OCI-LY7 (cell line): ENCODE data around the gene SNAPC4. TPM values are rescaled to one million over a fixed set of nuclear protein-coding genes. Genes with fewer than 3 reads are reported as not detected.

Source experiments
- BruUV-seq: library from RNA; stranded (reverse); fragments of 400-500 nt; replicated peaks from 2 replicates; lab custom pipeline; 2021; lab: Mats Ljungman, UMichigan
- CTCF ChIA-PET: fragments of 300-600 bp; sonication (Branson Sonifier 250); formaldehyde crosslinking; loops from one replicate; lab custom pipeline; 2022; ENCODE audit warnings: antibody characterized with exemption; ENCODE audit not compliant: unreplicated experiment; lab: Charles Lee
- POLR2A ChIA-PET: fragments of 300-600 bp; sonication (Branson Sonifier 250); formaldehyde crosslinking; loops from one replicate; lab custom pipeline; 2022; ENCODE audit warnings: antibody characterized with exemption; lab: Charles Lee
- DNase-seq: peaks from one replicate; pipeline ENCODE4 v3.0.0-alpha.2; 2015; ENCODE audit warnings: low spot score
- H2AFZ ChIP-seq: fragments of 200-600 bp; sonication (generic), shearing (Covaris generic); 2 replicates; pipeline ENCODE4 v1.6.1; 2014; ENCODE audit warnings: mild to moderate bottlenecking, antibody characterized with exemption, low read length, moderate library complexity
- H3K27ac ChIP-seq: fragments of 200-600 bp; sonication (generic); 2 replicates; pipeline ENCODE4 v1.5.1; 2014; ENCODE audit warnings: mixed run types, low read depth, mild to moderate bottlenecking, moderate library complexity, low read length, inconsistent platforms; ENCODE audit not compliant: poor library complexity, severe bottlenecking
- H3K36me3 ChIP-seq: fragments of 200-600 bp; sonication (generic); 2 replicates; pipeline ENCODE4 v1.6.1; 2014; ENCODE audit warnings: mild to moderate bottlenecking, antibody characterized with exemption, low read length, moderate library complexity, mixed read lengths; ENCODE audit not compliant: insufficient read depth
- H3K4me1 ChIP-seq: fragments of 200-600 bp; sonication (generic); 2 replicates; pipeline ENCODE4 v1.5.1; 2014; ENCODE audit warnings: mild to moderate bottlenecking, low read length; ENCODE audit not compliant: insufficient read depth, poor library complexity, severe bottlenecking
- H3K4me2 ChIP-seq: fragments of 200-600 bp; sonication (generic); 2 replicates; pipeline ENCODE4 v1.6.1; 2014; ENCODE audit warnings: mild to moderate bottlenecking, low read length
- H3K4me3 ChIP-seq: fragments of 200-600 bp; sonication (generic); 2 replicates; pipeline ENCODE4 v1.5.1; 2014; ENCODE audit warnings: mild to moderate bottlenecking, low read depth, low read length; ENCODE audit not compliant: poor library complexity, severe bottlenecking
- H3K79me2 ChIP-seq: fragments of 200-600 bp; sonication (generic); 2 replicates; pipeline ENCODE4 v1.6.1; 2016; ENCODE audit warnings: low read depth, mild to moderate bottlenecking, low read length, moderate library complexity, mixed read lengths; ENCODE audit not compliant: insufficient read depth
- H3K9me2 ChIP-seq: fragments of 200-600 bp; sonication (generic); 2 replicates; pipeline ENCODE4 v1.6.1; 2016; ENCODE audit warnings: mild to moderate bottlenecking, low read length, mixed read lengths; ENCODE audit not compliant: insufficient read depth
- H3K9me3 ChIP-seq: fragments of 200-600 bp; sonication (generic); 2 replicates; pipeline ENCODE4 v1.6.1; 2014; ENCODE audit warnings: mild to moderate bottlenecking, mixed run types, low read length, mixed read lengths
- H4K20me1 ChIP-seq: fragments of 200-600 bp; sonication (generic); 2 replicates; pipeline ENCODE4 v1.6.1; 2014; ENCODE audit warnings: mild to moderate bottlenecking, antibody characterized with exemption, low read length, moderate library complexity, mixed read lengths; ENCODE audit not compliant: insufficient read depth
- CTCF ChIP-seq: fragments of 200-600 bp; sonication (generic); conservative IDR thresholded peaks from 2 replicates; pipeline ENCODE4 v1.5.1; 2014; ENCODE audit warnings: mild to moderate bottlenecking, antibody characterized with exemption, low read length, moderate library complexity, mixed read lengths
- EZH2phosphoT487 ChIP-seq: fragments of 200-600 bp; sonication (generic); IDR thresholded peaks from 2 replicates; pipeline ENCODE4 v1.6.1; 2018; ENCODE audit warnings: low read depth, borderline replicate concordance, mild to moderate bottlenecking, mixed run types, antibody characterized with exemption, low read length, moderate library complexity, mixed read lengths
- intact Hi-C: fragments of 100-400 bp; cut with micrococcal nuclease; formaldehyde crosslinking; loops from one replicate; pipeline ENCODE4 v1.10.0; 2022; ENCODE audit not compliant: unreplicated experiment
- total RNA-seq, 2 experiments: library from RNA; depleted of rRNA in 1 of 2; stranded (reverse); fragments of >200 nt in 1 of 2; shearing (Covaris generic) in 1 of 2; gene quantifications; 2 replicates each; pipeline ENCODE4 v1.2.3, GENCODE V29; 2014 to 2022

The SNAPC4 gene
- total RNA-seq, 2 experiments from 2014 or later: 13.4 to 16.8 TPM

- BruUV-seq: no TSS peak
- peaks cover 8% of the 10 kb centered on the region for H4K20me1 ChIP-seq
- H3K4me1 ChIP-seq: peaks cover 23% of the 10 kb centered on the region
- peaks cover 25% of the 10 kb centered on the region; the same call in 1 of the 2 replicates for H3K79me2 ChIP-seq
- POLR2A ChIA-PET: no interaction called here
- no peak for TF ChIP-seq CTCF
- no peak for TF ChIP-seq EZH2phosphoT487
- DNase-seq: no peak
- no peak overlapping the region for H3K4me2 ChIP-seq
- H2AFZ ChIP-seq: no peak overlapping the region
- CTCF ChIA-PET: no interaction called here
- no peaks in the 10 kb centered on the region for H3K9me2 ChIP-seq
- H3K27ac ChIP-seq: no peak overlapping the region
- H3K9me3 ChIP-seq: no peaks in the 10 kb centered on the region
- H3K4me3 ChIP-seq: no peak overlapping the region
- intact Hi-C loops: no loop called here
- peaks cover 35% of the 10 kb centered on the region; the same call in 1 of the 2 replicates for H3K36me3 ChIP-seq
Measured at GRCh38 chr9:136436055-136436634, 36.2 kb upstream of the SNAPC4 start.

- H3K9me2 ChIP-seq: no peaks in the 10 kb centered on the region
- H3K36me3 ChIP-seq: peaks cover 32% of the 10 kb centered on the region
- POLR2A ChIA-PET: no interaction called here
- peaks cover 18% of the 10 kb centered on the region for H3K4me1 ChIP-seq
- H4K20me1 ChIP-seq: peaks cover 8% of the 10 kb centered on the region
- H3K9me3 ChIP-seq: no peaks in the 10 kb centered on the region
- no peak overlapping the region for H3K27ac ChIP-seq
- no TSS peak for BruUV-seq
- H3K4me3 ChIP-seq: no peak overlapping the region
- CTCF ChIA-PET: no interaction called here
- intact Hi-C loops: no loop called here
- DNase-seq: no peak
- H2AFZ ChIP-seq: no peak overlapping the region
- H3K79me2 ChIP-seq: peaks cover 25% of the 10 kb centered on the region; the same call in 1 of the 2 replicates
- no peak overlapping the region for H3K4me2 ChIP-seq
- TF ChIP-seq EZH2phosphoT487 (no peak), CTCF (no peak)
Measured at GRCh38 chr9:136434580-136435169, 34.7 kb upstream of the SNAPC4 start.

GRCh38 chr9:136433849-136434579, 34.0 kb upstream of the SNAPC4 start:
- Histone ChIP-seq H3K4me2 (no peak overlapping the region), H3K4me3 (no peak overlapping the region), H2AFZ (no peak overlapping the region), H3K9me3 (no peaks in the 10 kb centered on the region), H4K20me1 (peaks cover 8% of the 10 kb centered on the region), H3K79me2 (peaks cover 25% of the 10 kb centered on the region; the same call in 1 of the 2 replicates), H3K36me3 (peaks cover 39% of the 10 kb centered on the region), H3K4me1 (peaks cover 18% of the 10 kb centered on the region), H3K9me2 (no peaks in the 10 kb centered on the region), H3K27ac (no peak overlapping the region)
- POLR2A ChIA-PET: no interaction called here
- DNase-seq: no peak
- intact Hi-C loops: no loop called here
- no peak for TF ChIP-seq EZH2phosphoT487
- no peak for TF ChIP-seq CTCF
- CTCF ChIA-PET: no interaction called here
- no TSS peak for BruUV-seq
